ENCODE measurements around the gene NLGN2. TPM values are rescaled to one million over a fixed set of nuclear protein-coding genes. Genes with fewer than 3 reads are reported as not detected.
A peak's percentile ranks its signal among the peaks of the same experiment; 100 is the strongest.

NLGN2 gene
- total RNA-seq, 2 donors from 2014 or later = 2.5 to 5.0 TPM

DNA sequence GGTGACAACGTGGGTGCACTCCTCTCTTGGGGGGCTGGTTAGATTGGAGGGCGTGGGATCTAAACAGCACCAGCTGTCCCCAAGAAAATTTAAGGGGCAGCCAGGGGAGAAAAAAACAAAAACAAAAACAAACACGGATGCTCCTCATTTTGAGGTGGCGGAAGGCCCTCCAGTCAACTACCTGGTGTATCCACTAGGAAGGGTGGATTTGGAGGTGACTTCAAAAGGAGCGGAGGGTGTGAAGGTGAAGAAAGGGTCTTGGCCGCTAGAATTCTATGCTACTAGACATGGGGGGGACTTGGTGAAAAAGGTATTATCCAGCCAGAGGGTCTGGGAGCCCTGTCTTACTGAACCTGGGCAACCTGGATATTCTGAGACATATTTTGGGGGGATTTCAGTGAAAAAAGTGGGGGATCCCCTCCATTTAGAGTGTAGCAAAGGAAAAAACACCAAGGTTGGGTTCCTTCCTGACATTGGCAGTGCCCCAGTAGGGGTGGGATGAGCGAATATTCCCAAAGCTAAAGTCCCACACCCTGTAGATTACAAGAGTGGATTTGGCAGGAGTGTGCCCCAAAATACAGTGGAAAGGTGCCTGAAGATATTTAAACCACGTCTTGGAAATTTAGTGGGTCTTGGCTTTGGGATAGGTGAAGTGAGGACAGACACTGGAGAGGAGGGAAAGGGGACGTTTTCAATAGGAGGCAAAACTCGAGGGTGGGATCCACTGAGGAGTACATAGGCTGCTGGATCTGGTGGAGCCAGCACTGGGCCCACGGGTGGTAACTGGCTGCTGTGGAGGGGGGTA is 31.2 kb downstream of the NLGN2 start:
- Histone ChIP-seq H3K4me1 (peaks cover 18% of the 10 kb centered on the region), H3K9ac (ENCODE audit: low read depth in 2 of 2, low read length in 2 of 2) (no peak overlapping the region), H3K4me3 (peak overlapping the region; percentile 26), H3K9me3 (no peaks in the 10 kb centered on the region), H3K27me3 (peaks cover 38% of the 10 kb centered on the region), H3K27ac (no peak overlapping the region), H3K36me3 (no peaks in the 10 kb centered on the region)
- intact Hi-C loops (cut with DNase I) = loop anchor here (5.0 to 10.0 kb wide), 2 partner anchors 82 to 146 kb away; partner anchors contain the start of genes MPDU1 and TMEM95
- TF ChIP-seq, protein P1, sequence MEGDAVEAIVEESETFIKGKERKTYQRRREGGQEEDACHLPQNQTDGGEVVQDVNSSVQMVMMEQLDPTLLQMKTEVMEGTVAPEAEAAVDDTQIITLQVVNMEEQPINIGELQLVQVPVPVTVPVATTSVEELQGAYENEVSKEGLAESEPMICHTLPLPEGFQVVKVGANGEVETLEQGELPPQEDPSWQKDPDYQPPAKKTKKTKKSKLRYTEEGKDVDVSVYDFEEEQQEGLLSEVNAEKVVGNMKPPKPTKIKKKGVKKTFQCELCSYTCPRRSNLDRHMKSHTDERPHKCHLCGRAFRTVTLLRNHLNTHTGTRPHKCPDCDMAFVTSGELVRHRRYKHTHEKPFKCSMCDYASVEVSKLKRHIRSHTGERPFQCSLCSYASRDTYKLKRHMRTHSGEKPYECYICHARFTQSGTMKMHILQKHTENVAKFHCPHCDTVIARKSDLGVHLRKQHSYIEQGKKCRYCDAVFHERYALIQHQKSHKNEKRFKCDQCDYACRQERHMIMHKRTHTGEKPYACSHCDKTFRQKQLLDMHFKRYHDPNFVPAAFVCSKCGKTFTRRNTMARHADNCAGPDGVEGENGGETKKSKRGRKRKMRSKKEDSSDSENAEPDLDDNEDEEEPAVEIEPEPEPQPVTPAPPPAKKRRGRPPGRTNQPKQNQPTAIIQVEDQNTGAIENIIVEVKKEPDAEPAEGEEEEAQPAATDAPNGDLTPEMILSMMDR (IDR thresholded peaks at IDR 0.05) = no peak
- no peak for DNase-seq

DNA sequence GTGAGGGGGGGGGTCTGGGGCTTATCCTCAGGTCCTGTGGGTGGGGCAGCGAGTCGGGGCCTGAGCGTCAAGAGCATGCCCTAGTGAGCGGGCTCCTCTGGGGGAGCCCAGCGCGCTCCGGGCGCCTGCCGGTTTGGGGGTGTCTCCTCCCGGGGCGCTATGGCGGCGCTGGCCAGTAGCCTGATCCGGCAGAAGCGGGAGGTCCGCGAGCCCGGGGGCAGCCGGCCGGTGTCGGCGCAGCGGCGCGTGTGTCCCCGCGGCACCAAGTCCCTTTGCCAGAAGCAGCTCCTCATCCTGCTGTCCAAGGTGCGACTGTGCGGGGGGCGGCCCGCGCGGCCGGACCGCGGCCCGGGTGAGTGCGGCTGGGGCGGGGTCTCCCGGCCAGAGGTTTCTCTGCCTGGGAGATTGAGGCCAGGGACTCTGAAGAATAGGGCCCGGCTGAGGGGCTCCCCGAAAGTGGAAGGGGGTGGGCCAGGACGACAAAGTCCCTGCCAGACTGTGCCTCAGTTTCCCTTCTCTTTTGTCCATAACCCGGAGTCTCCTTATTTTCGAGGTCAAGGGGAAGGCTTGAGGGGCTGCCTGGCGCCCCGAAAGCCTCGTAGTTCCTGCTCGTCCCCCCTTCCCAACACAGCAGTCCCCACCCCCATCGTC is 31.9 kb downstream of the NLGN2 start, which contains the start of gene FGF11:
Gene FGF11, plus strand, starts transcription at position 51 of the 651 bp plus-strand sequence. Its CDS starts 109 bp downstream, at position 160.
- intact Hi-C loops (cut with DNase I) = loop anchor here (5.0 to 10.0 kb wide), 2 partner anchors 82 to 145 kb away; partner anchors contain the start of genes MPDU1 and TMEM95
- Histone ChIP-seq H3K9ac (ENCODE audit: low read depth in 2 of 2, low read length in 2 of 2) (peak within 1 kb of the TSS; percentile 4 to 55), H3K9me3 (no peaks in the 10 kb centered on the region), H3K4me1 (peaks cover 18% of the 10 kb centered on the region), H3K36me3 (no peaks in the 10 kb centered on the region), H3K27ac (no peak within 1 kb of the TSS), H3K27me3 (peaks cover 38% of the 10 kb centered on the region), H3K4me3 (peak within 1 kb of the TSS; percentile 27)
- no peak for DNase-seq
- TF ChIP-seq, protein P1 (IDR thresholded peaks at IDR 0.05) = no peak

DNA sequence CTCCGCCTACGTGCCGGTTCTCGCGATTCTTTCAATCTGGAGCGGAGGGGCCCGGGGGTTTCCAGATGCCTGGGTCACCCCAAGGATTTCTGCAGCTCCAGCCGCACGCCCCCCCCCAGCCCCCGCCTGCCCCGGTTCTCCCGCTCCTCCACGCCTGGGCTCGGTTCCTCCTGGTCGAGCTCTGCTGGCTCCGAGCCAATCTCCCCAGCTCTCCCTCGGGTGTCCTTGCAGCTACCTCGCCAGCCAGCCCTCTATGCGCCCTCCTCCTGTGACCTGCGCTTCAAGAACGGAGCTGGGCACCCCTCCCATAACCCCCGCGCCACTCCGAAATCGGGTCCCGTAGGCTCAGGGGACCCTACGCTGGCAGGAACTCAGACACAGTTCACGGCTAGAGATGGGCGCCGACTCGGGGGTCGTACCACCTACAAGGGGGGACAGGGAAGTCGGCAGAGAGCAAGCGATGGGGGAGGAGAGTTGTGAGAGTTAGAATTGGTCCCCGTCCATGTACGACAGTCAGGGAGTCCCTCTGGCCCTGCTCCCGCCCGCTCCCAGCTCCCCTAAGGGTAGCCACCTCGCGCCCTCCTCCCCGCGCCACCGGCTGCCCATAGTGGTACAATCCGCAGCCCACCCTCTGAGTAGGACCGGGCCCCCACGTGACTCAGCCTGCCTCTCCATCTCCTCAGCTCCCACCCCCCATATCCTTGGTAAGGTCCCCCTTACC is 32.6 kb downstream of the NLGN2 start:
- Histone ChIP-seq H3K9me3 (no peaks in the 10 kb centered on the region), H3K27me3 (peaks cover 38% of the 10 kb centered on the region), H3K27ac (no peak overlapping the region), H3K4me1 (peaks cover 18% of the 10 kb centered on the region), H3K36me3 (no peaks in the 10 kb centered on the region), H3K4me3 (peak overlapping the region; percentile 27), H3K9ac (ENCODE audit: low read depth in 2 of 2, low read length in 2 of 2) (peak overlapping the region in 1 of 2 donors; percentile 55)
- intact Hi-C loops (cut with DNase I) = no loop called here
- TF ChIP-seq, protein P1 (IDR thresholded peaks at IDR 0.05) = no peak
- DNase-seq = peak; percentile 36

DNA sequence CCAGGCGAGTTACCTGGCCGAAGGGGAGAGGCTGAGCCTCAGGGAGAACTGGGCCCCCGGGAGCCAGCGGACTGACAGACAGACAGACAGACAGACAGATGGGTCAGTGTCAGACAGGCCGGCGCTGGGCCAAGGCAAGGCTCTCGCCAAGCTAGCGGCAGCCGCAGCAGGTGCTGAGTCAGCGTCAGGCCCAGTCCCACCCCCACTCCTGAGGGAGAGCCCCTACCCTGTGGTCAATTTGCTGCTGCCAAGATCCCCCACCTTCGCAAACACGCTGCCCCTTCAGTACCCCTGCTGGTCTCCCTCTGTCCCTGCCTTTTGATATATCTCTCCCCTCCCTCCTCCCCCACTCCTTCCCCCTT is 33.2 kb downstream of the NLGN2 start:
- TF ChIP-seq, protein P1 (IDR thresholded peaks at IDR 0.05) = no peak
- Histone ChIP-seq H3K9me3 (no peaks in the 10 kb centered on the region), H3K4me3 (no peak overlapping the region), H3K4me1 (peaks cover 18% of the 10 kb centered on the region), H3K9ac (ENCODE audit: low read depth in 2 of 2, low read length in 2 of 2) (no peak overlapping the region), H3K27me3 (peaks cover 38% of the 10 kb centered on the region), H3K36me3 (no peaks in the 10 kb centered on the region), H3K27ac (no peak overlapping the region)
- intact Hi-C loops (cut with DNase I) = no loop called here
- DNase-seq = no peak

DNA sequence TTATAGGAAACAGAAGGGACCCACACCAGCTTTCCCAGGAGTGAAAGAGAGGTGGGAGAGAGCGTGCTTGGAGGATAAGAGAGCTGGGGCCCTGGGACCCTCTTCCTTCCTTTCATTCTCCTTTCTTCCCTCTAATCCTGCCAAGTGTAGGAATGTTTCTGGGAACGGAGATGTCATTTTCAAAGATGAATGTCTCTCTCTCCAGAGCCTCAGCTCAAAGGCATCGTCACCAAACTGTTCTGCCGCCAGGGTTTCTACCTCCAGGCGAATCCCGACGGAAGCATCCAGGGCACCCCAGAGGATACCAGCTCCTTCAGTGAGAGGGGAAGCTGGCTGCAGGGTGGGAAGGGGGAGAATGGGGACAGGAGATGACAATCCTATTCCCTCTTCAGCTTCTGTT is 33.6 kb downstream of the NLGN2 start:
- Histone ChIP-seq H3K4me3 (no peak overlapping the region), H3K4me1 (peaks cover 18% of the 10 kb centered on the region), H3K9ac (ENCODE audit: low read depth in 2 of 2, low read length in 2 of 2) (no peak overlapping the region), H3K27me3 (peaks cover 38% of the 10 kb centered on the region), H3K27ac (no peak overlapping the region), H3K36me3 (no peaks in the 10 kb centered on the region), H3K9me3 (no peaks in the 10 kb centered on the region)
- TF ChIP-seq, protein P1 (IDR thresholded peaks at IDR 0.05) = no peak
- intact Hi-C loops (cut with DNase I) = no loop called here
- no peak for DNase-seq

Data from colonic mucosa (tissue), 4 donors.